SK-N-SH treated with all-trans-retinoic acid at 6 μM for 48 hours (cell line): Measurements from ENCODE around the gene WDR54.

Experiments
- BACH2 ChIP-seq: fragments of 250-450 bp; sonication (Bioruptor Pico); IDR thresholded peaks from 2 replicates; pipeline ENCODE4 v1.9.0; 2021; ENCODE audit warnings: mild to moderate bottlenecking, borderline replicate concordance
- CSDC2 ChIP-seq: fragments of 250-450 bp; sonication (Bioruptor Pico); IDR thresholded peaks from 2 replicates; pipeline ENCODE4 v1.5.0; 2020; ENCODE audit warnings: mild to moderate bottlenecking, moderate library complexity
- PATZ1 ChIP-seq: fragments of 250-450 bp; sonication (Bioruptor Pico); IDR thresholded peaks from 2 replicates; pipeline ENCODE4 v1.8.0; 2020; ENCODE audit warnings: mild to moderate bottlenecking, moderate library complexity, borderline replicate concordance
- PPARA ChIP-seq: fragments of 250-450 bp; sonication (Bioruptor Pico); IDR thresholded peaks from 2 replicates; pipeline ENCODE4 v1.5.0; 2020; ENCODE audit warnings: mild to moderate bottlenecking, borderline replicate concordance
- RARB ChIP-seq: fragments of 250-450 bp; sonication (Bioruptor Pico); IDR thresholded peaks from 2 replicates; pipeline ENCODE4 v1.8.0; 2021; ENCODE audit warnings: mild to moderate bottlenecking, moderate library complexity
- ZNF70 ChIP-seq: fragments of 450-650 bp; formaldehyde crosslinking; IDR thresholded peaks from 2 replicates; pipeline ENCODE4 v1.5.0; 2020; ENCODE audit warnings: mild to moderate bottlenecking, moderate library complexity
- ZNF8 ChIP-seq: fragments of 450-650 bp; formaldehyde crosslinking; IDR thresholded peaks from 2 replicates; pipeline ENCODE4 v1.5.0; 2020; ENCODE audit warnings: mild to moderate bottlenecking, moderate library complexity
- TF ChIP-seq, protein P1 (sequence below): fragments of 250-450 bp; sonication (Bioruptor Pico); IDR thresholded peaks from 2 replicates; pipeline ENCODE4 v1.8.0; 2021; ENCODE audit warnings: low read depth, mild to moderate bottlenecking, moderate library complexity, borderline replicate concordance

- TF ChIP-seq ZNF8 (CRISPR knock-in tag) (no peak), BACH2 (CRISPR knock-in tag) (no peak), RARB (CRISPR knock-in tag) (no peak), ZNF70 (CRISPR knock-in tag) (no peak), CSDC2 (no peak), PATZ1 (CRISPR knock-in tag) (no peak), PPARA (CRISPR knock-in tag) (no peak)
- TF ChIP-seq, protein P1, sequence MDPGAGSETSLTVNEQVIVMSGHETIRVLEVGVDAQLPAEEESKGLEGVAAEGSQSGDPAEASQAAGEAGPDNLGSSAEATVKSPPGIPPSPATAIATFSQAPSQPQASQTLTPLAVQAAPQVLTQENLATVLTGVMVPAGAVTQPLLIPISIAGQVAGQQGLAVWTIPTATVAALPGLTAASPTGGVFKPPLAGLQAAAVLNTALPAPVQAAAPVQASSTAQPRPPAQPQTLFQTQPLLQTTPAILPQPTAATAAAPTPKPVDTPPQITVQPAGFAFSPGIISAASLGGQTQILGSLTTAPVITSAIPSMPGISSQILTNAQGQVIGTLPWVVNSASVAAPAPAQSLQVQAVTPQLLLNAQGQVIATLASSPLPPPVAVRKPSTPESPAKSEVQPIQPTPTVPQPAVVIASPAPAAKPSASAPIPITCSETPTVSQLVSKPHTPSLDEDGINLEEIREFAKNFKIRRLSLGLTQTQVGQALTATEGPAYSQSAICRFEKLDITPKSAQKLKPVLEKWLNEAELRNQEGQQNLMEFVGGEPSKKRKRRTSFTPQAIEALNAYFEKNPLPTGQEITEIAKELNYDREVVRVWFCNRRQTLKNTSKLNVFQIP (CRISPR knock-in tag) = no peak
These were observed 7.1 kb downstream of the WDR54 start for GRCh38 chr2:74428675-74429074.
